HG02943 (cell line): ENCODE measurements around the gene SYNE1.
A peak's percentile ranks its signal among the peaks of the same experiment; 100 is the strongest.
"Not testable (repeated sequence)": the region's sequence is repeated elsewhere in the genome, so short reads cannot be mapped to it uniquely, and the experiment has no call there.

Experiments
- ATAC-seq: cut with Tn5 transposase; IDR thresholded peaks from one replicate; pipeline ENCODE4 v1.9.1; 2021; ENCODE audit warnings: mild to moderate bottlenecking, low read depth, moderate library complexity; ENCODE audit not compliant: unreplicated experiment

Gene SYNE1

GRCh38 chr6:152432758-152433157 is 204.4 kb downstream of the SYNE1 start:
- no peak for ATAC-seq

GRCh38 chr6:152428126-152428525 is 209.0 kb downstream of the SYNE1 start:
- ATAC-seq, result no peak

- ATAC-seq, result no peak
Measured at GRCh38 chr6:152426276-152426675, 210.9 kb downstream of the SYNE1 start.

- ATAC-seq, result peak; percentile 78
Measured at GRCh38 chr6:152423216-152424103, 213.7 kb downstream of the SYNE1 start.

- ATAC-seq, result not testable (repeated sequence)
Measured at GRCh38 chr6:152421496-152421895, 215.7 kb downstream of the SYNE1 start.

GRCh38 chr6:152420696-152421095 is 216.5 kb downstream of the SYNE1 start:
- ATAC-seq, result no peak

GRCh38 chr6:152418551-152418950 is 218.6 kb downstream of the SYNE1 start:
- ATAC-seq, result no peak

- no peak for ATAC-seq
Measured at GRCh38 chr6:152416652-152417051, 220.5 kb downstream of the SYNE1 start.

- ATAC-seq, result no peak
Measured at GRCh38 chr6:152404936-152405595, 232.1 kb downstream of the SYNE1 start.

- no peak for ATAC-seq
Measured at GRCh38 chr6:152404086-152404857, 232.9 kb downstream of the SYNE1 start.

- ATAC-seq, result no peak
Measured at GRCh38 chr6:152402791-152403190, 234.4 kb downstream of the SYNE1 start.

GRCh38 chr6:152401978-152402377 is 235.2 kb downstream of the SYNE1 start:
- ATAC-seq, result no peak

- no peak for ATAC-seq
Measured at GRCh38 chr6:152399399-152399798, 237.8 kb downstream of the SYNE1 start.

- no peak for ATAC-seq
Measured at GRCh38 chr6:152398993-152399392, 238.2 kb downstream of the SYNE1 start.

- no peak for ATAC-seq
Measured at GRCh38 chr6:152398316-152398715, 238.8 kb downstream of the SYNE1 start.

GRCh38 chr6:152394303-152394702 is 242.9 kb downstream of the SYNE1 start:
- ATAC-seq, result no peak

GRCh38 chr6:152391179-152391880 is 245.8 kb downstream of the SYNE1 start:
- no peak for ATAC-seq

GRCh38 chr6:152387091-152387490 is 250.1 kb downstream of the SYNE1 start:
- no peak for ATAC-seq

GRCh38 chr6:152386131-152386530 is 251.0 kb downstream of the SYNE1 start:
- no peak for ATAC-seq
